HG03565 (cell line): Measurements from ENCODE around the gene PRRG1.
"Not testable (repeated sequence)": the region's sequence is repeated elsewhere in the genome, so short reads cannot be mapped to it uniquely, and the experiment has no call there.

Experiments
- ATAC-seq: cut with Tn5 transposase; IDR thresholded peaks from one replicate; pipeline ENCODE4 v1.9.1; 2021; ENCODE audit warnings: mild to moderate bottlenecking, moderate library complexity; ENCODE audit not compliant: unreplicated experiment

Gene PRRG1

DNA sequence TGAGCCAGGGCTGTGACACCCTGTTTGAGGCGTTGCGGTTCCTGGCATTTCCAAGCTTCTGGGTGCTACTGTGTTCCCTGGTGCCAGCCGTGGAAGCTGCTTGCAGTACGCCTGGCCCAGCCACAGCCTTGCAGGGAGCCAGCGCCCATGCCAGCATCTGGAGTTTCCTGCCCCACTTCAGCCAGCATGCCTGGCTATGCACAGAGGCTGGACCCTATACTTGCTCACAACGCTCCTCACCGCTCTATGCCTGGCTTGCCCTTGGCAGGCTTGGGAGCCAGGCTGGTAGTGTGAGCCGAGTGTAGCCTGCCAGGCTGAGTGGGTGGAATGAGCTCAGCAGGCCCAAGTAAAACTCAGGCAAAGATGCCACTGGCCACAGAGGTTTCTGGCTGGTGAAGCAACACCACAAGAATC lies 22.4 kb downstream of the PRRG1 start:
- ATAC-seq, result no peak

GRCh38 chrX:37378404-37378803 lies 29.2 kb downstream of the PRRG1 start:
- ATAC-seq, result no peak

GRCh38 chrX:37378830-37379229 lies 29.7 kb downstream of the PRRG1 start:
- ATAC-seq, result no peak

GRCh38 chrX:37380256-37380655 lies 31.1 kb downstream of the PRRG1 start:
- ATAC-seq, result no peak

- ATAC-seq, result no peak
Observed at GRCh38 chrX:37380924-37381323, 31.8 kb downstream of the PRRG1 start.

GRCh38 chrX:37383313-37383712 lies 34.1 kb downstream of the PRRG1 start:
- ATAC-seq, result no peak

GRCh38 chrX:37388413-37388812 lies 39.2 kb downstream of the PRRG1 start:
- ATAC-seq, result no peak

- no peak for ATAC-seq
Observed at GRCh38 chrX:37405956-37406355, 56.8 kb downstream of the PRRG1 start.

DNA sequence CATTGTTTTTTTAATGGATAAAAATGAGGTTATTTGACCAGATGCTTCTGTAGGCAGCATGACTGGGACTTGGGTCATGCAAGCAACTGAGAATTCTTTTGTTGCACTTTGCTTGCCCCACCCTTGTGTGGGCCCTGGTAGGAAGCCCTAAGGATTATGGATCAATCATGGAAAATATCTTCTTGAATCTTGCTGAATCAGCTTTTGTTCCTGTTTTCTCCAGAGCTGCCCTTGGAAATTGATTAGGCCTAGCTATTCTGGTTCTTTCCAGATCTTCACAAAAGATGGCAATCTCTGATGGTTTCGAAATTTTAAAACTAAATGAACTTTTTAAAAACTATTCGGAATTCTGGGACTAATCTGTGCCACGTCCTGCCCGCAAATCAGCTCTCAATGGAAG lies 58.6 kb downstream of the PRRG1 start:
- ATAC-seq, result no peak

DNA sequence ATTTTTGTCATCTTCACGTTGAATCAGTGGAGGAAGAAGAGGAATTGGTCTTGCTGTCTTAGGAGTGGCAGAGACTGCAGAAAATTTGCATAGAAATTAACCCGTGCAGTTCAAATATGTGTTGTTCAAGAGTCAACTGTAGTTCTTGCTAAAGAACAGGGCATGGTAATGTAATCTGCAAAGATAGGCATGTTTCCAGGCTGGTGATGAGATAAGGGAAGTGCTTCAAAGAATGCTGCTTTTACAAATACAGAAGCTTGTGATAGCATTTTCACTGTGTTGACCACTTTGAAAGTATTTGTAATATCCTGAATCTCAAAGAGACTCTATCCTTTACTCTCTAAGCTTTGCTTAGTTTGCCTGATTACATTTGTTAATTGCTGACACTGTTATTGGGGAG lies 60.1 kb downstream of the PRRG1 start:
- ATAC-seq, result no peak

- ATAC-seq, result no peak
Observed at GRCh38 chrX:37420185-37420584, 71.0 kb downstream of the PRRG1 start.

DNA sequence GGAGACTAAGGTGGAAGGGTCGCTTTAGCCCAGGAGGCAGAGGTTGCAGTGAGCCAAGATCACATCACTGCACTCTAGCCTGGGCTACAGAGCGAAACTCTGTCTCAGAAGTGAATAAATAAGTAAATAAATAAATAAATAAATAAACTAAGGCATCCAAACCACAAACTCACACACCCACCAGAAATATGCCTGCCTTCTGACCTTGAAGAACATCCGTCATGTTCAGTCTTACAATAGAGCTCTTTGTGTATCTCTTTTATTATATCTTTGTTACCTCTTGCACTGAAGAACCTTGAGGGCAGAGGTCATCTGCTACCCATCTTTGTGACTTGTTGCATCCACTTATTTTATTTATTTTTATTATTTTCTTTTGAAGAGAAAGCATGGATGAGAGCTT lies 71.6 kb downstream of the PRRG1 start:
- ATAC-seq, result no peak

DNA sequence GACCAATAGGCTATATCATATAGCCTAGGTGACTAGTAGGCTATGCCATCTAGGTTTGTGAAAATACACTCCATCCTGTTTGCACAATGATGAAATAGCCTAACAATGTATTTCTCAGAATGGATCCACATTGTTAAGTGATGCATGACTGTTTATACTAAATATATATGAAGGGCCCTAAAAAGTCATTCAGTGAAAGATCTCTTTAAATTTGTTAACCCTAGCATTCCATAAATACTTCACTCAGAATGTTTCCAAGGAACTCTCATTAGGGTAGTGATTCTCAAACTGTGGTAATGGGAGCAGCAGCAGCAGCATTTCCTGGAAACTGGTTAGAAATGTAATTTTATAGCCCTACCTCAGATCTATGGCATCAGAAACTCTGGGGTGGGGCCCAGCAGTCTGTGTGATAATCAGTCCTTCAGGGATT lies 74.9 kb downstream of the PRRG1 start:
- ATAC-seq, result no peak

DNA sequence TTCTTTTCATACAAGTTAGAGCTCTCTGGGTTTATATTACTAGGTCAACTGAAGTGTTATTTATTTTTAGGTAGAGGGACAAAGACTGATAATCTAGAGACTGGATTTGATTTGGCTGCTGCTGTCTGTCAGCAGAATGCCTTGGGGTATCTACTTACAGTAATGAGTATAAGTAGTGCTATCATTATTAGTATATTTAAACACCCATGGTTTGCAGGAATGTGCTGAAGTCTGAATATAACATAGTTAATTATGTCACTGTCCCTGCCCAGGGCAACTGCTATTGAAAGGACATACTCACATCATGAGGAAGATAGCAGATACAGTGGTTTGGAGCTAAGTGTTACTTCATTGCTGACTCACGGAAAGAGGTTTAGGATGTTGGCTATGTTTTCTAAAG lies 76.2 kb downstream of the PRRG1 start:
- no peak for ATAC-seq

GRCh38 chrX:37428962-37429361 lies 79.8 kb downstream of the PRRG1 start:
- not testable (repeated sequence) for ATAC-seq

DNA sequence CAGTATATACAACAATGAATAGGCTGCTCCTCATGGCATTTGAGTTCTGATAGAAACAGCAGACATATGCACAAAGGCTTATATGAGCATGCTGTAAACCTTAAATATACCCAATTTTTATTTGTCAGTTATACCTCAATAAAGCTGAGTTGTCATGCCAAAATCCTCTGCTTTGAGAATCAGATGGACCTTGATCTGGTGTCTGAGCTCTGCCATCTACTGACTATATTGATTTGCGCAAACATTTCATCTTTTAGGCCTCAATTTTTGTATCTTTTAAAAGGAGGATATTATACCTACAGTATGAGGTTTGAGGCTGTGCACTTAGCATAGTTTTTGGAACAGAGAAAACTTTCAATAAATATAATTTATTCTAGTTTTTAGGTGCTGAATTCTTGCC lies 85.2 kb downstream of the PRRG1 start:
- no peak for ATAC-seq

DNA sequence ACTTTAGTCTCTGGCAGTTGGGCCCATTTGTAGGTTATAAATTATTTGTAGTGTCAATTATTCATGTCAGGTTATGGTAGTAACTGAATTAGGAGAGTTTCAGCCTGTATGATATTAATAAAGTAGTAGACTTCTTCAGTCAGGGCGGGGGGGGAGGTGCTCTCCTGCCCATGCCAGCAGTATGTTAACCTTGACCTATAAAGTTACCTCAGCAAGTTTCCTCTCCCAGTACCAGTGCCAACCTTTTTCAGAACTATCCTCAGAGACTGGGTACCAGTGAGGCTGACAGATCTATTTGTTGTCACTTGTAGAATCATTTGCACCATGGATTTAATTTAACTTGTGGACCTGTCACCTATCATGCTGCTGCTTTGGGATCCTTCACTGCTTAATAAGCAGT lies 88.0 kb downstream of the PRRG1 start:
- no peak for ATAC-seq

DNA sequence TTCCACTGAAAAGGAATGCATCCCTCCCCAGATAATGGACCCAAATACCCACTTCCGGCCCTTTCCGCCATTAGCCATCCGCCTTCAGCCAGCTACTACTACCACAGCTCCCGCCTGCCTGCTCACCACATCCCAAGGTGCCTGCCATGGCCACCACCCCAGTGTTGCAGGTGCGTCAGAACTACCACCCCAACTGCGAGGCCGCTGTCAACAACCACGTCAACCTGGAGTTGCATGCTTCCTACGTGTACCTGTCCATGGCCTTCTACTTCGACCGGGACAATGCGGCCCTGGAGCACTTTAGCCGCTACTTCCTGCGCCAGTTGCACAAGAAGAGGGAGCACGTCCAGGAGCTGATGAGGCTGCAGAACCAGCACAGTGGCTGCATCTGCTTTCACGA lies 92.2 kb downstream of the PRRG1 start:
- ATAC-seq, result no peak

DNA sequence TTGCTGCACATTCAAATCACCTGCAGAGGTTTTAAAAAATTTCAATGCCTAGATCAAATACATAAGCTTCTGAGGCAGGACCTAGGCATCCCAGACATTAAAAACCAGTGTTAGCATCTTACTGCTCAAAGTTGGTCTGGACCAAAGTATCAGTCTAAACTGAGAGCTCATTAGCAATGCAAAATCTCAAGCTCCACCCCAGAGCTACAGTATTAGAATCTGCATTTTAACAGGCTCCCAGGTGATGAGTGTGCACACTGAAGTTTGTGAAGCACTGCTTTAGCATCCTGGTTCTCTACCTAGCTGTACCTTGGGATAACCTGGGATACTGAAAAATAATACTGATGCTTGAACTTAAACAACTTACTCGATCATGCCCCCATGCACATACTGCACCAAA lies 96.0 kb downstream of the PRRG1 start:
- no peak for ATAC-seq

- no peak for ATAC-seq
Observed at GRCh38 chrX:37453821-37454220, 104.7 kb downstream of the PRRG1 start.

DNA sequence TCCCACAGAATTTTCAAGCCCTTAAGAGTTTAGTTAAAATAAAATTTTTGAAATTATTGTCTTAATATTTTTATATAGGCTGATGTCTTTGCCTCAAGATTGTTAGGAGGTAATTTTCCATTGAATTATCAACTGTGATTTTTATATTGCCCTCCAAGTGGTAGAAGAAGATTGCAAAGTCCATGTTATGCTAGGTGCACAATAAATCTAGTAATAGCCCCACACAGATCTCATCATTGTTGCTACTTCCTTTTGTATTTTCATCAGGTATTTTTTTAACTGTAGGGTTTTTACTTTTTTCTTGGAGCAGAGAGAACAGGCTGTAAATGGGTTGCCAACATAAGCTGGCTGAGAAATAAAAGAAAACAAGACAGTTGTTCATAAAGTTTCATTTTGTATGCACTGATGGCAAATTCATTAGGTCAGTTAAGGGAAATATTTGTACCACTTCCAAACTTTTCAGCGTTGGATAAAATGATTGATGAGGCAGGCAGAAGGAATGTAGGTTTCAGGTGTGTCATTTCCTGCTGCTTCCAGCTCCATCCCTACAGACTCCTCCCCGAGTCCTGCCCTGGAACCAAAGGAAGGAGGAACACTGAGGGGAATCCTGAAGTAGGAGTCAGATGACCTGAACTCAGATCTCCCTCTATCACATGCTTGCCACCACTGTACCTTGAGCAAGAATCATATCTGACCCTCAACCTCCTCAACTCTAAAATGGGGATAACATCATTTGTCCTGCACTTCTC lies 105.5 kb downstream of the PRRG1 start:
- no peak for ATAC-seq

DNA sequence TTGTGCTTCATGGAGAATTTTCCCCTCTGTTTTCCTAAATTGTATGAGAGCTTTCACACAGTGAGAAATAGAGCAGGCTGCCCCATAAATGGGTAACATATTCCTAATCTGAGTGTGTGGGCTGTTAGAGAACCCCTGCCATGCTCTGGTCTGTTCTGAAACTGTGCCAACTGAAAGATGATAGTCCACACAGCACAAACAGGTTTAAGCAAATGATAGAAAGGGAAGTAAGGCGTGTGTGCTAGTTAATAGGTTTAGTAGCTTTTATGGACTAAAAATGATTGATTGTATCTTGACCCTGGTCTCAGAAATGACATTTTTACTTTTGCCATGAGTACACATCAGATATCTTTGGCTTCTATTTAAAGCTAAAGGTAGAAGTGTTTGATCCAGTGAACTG lies 106.2 kb downstream of the PRRG1 start:
- no peak for ATAC-seq

DNA sequence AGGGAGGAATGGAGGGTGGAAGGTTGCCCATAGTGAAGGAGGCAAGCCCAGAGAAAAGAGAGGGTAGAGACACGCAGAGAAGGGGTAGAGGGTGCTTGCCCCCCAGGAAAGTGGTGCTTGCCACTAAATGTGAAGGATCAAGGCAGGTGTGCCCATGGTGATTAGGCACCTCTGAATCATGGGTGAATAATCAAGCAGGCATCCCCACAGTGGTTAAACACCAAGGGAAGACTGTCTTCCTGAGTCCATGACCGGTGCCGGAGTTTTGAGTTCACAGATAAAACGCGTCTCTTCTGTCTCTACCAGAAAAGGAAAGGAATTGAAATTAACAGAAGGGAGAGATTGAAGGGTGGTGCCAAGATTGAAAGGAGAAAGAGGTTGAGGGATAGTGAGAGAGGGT lies 111.1 kb downstream of the PRRG1 start:
- not testable (repeated sequence) for ATAC-seq
